Vagina (tissue), 2 donors: ENCODE measurements around the gene TBL1X.

Experiments
- POLR2A ChIP-seq, 2 donors: fragments of 450-650 bp; IDR thresholded peaks; one replicate each; pipeline ENCODE4 v1.6.1; 2017; ENCODE audit warnings: antibody characterized with exemption in 2 of 2, mild to moderate bottlenecking in 2 of 2, moderate library complexity in 2 of 2
- POLR2AphosphoS5 ChIP-seq, 2 donors: sonication (generic); formaldehyde crosslinking; IDR thresholded peaks; one replicate each; pipeline ENCODE4 v1.9.0; 2017; ENCODE audit warnings: antibody characterized with exemption in 2 of 2, mild to moderate bottlenecking in 2 of 2, low read depth in 1 of 2; ENCODE audit not compliant: insufficient read depth in 1 of 2
- TF ChIP-seq, protein P1 (sequence below), 3 experiments: fragments of 450-650 bp in 2 of 3; fragments of 200-600 bp in 1 of 3; sonication (generic) in 1 of 3; IDR thresholded peaks; one replicate each; pipeline ENCODE4 v1.5.1; 2017 to 2019; ENCODE audit warnings: antibody characterized with exemption in 3 of 3, mild to moderate bottlenecking in 2 of 3, moderate library complexity in 2 of 3

DNA sequence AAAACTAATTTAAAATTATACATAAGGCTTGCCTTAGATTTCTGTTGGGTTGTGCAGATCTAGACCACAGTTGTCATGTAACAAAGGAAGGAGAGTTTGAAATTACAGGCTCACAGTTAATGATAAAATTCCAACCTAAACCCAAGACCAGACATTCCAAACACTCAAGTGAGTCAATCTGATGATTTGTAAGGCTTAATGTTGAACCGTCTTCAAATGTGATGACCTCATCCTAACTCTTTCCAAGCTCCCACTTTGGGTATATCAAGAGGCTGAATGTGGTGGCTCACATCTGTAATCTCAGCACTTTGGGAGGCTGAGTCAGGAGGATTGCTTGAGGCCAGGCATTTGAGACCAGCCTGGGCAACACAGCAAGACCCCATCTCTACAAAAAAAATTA is 149.2 kb downstream of the TBL1X start:
- TF ChIP-seq POLR2AphosphoS5 (IDR thresholded peaks at IDR 0.05; ENCODE audit: insufficient read depth in 1 of 2, low read depth in 1 of 2) (no peak), POLR2A (IDR thresholded peaks at IDR 0.05) (no peak)
- TF ChIP-seq, protein P1, sequence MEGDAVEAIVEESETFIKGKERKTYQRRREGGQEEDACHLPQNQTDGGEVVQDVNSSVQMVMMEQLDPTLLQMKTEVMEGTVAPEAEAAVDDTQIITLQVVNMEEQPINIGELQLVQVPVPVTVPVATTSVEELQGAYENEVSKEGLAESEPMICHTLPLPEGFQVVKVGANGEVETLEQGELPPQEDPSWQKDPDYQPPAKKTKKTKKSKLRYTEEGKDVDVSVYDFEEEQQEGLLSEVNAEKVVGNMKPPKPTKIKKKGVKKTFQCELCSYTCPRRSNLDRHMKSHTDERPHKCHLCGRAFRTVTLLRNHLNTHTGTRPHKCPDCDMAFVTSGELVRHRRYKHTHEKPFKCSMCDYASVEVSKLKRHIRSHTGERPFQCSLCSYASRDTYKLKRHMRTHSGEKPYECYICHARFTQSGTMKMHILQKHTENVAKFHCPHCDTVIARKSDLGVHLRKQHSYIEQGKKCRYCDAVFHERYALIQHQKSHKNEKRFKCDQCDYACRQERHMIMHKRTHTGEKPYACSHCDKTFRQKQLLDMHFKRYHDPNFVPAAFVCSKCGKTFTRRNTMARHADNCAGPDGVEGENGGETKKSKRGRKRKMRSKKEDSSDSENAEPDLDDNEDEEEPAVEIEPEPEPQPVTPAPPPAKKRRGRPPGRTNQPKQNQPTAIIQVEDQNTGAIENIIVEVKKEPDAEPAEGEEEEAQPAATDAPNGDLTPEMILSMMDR (IDR thresholded peaks at IDR 0.05), result no peak
